AML-193 (cell line): ENCODE results near the gene SMCHD1.
"Not testable (repeated sequence)": the region's sequence is repeated elsewhere in the genome, so short reads cannot be mapped to it uniquely, and the experiment has no call there.

ENCODE experiments used
- DNase-seq, 2 experiments: peaks; one replicate each; lab custom pipeline; 2025; lab: John Stamatoyannopoulos, UW

The SMCHD1 gene

GRCh38 chr18:2716394-2717326 is 61.1 kb downstream of the SMCHD1 start:
- DNase-seq, result no peak

- DNase-seq, result no peak
These were observed 61.9 kb downstream of the SMCHD1 start for GRCh38 chr18:2717407-2717806.

GRCh38 chr18:2719040-2719439 is 63.5 kb downstream of the SMCHD1 start:
- DNase-seq, result no peak

- DNase-seq, result no peak
These were observed 67.7 kb downstream of the SMCHD1 start for GRCh38 chr18:2723207-2723606.

GRCh38 chr18:2729757-2730156 is 74.2 kb downstream of the SMCHD1 start:
- DNase-seq, result no peak

- DNase-seq, result no peak
These were observed 81.3 kb downstream of the SMCHD1 start for GRCh38 chr18:2736823-2737222.

- not testable (repeated sequence) for DNase-seq
These were observed 84.6 kb downstream of the SMCHD1 start for GRCh38 chr18:2740082-2740481.

- DNase-seq, result no peak
These were observed 90.7 kb downstream of the SMCHD1 start for GRCh38 chr18:2746274-2746673.

- no peak for DNase-seq
These were observed 102.8 kb downstream of the SMCHD1 start for GRCh38 chr18:2758309-2758708.

GRCh38 chr18:2774669-2775068 is 119.1 kb downstream of the SMCHD1 start:
- no peak for DNase-seq

GRCh38 chr18:2776601-2777000 is 121.1 kb downstream of the SMCHD1 start:
- DNase-seq, result no peak

- no peak for DNase-seq
These were observed 121.7 kb downstream of the SMCHD1 start for GRCh38 chr18:2777241-2777640.

- DNase-seq, result no peak
These were observed 125.2 kb downstream of the SMCHD1 start for GRCh38 chr18:2780750-2781149.

- no peak for DNase-seq
These were observed 131.7 kb downstream of the SMCHD1 start for GRCh38 chr18:2787225-2787624.

GRCh38 chr18:2792395-2792794 is 136.9 kb downstream of the SMCHD1 start:
- no peak for DNase-seq

GRCh38 chr18:2794159-2794558 is 138.6 kb downstream of the SMCHD1 start:
- no peak for DNase-seq

- no peak for DNase-seq
These were observed 142.4 kb downstream of the SMCHD1 start for GRCh38 chr18:2797951-2798350.

GRCh38 chr18:2799369-2799768 is 143.8 kb downstream of the SMCHD1 start:
- DNase-seq, result no peak

- DNase-seq, result no peak
These were observed 150.7 kb downstream of the SMCHD1 start for GRCh38 chr18:2805970-2806943.

- DNase-seq, result not testable (repeated sequence)
These were observed 153.1 kb downstream of the SMCHD1 start for GRCh38 chr18:2808640-2809039.

- DNase-seq, result not testable (repeated sequence)
These were observed 154.2 kb downstream of the SMCHD1 start for GRCh38 chr18:2809666-2810183.

GRCh38 chr18:2811416-2811815 is 155.9 kb downstream of the SMCHD1 start:
- DNase-seq, result no peak
